MM.1S (cell line): ENCODE measurements around the gene C1QC.

ENCODE experiments used
- CTCF ChIP-seq: fragments of 300-600 bp; sonication (generic); IDR thresholded peaks from 2 replicates; pipeline ENCODE4 v1.5.1; 2016; ENCODE audit warnings: antibody characterized with exemption, low read length, mixed read lengths
- EZH2 ChIP-seq: fragments of 300-600 bp; sonication (generic); optimal IDR thresholded peaks from 2 replicates; pipeline ENCODE3; 2017; ENCODE audit warnings: low read depth, mild to moderate bottlenecking, antibody characterized with exemption, low read length, mixed read lengths
- EZH2phosphoT487 ChIP-seq: fragments of 300-600 bp; sonication (generic); IDR thresholded peaks from 2 replicates; pipeline ENCODE4 v1.6.1; 2018; ENCODE audit warnings: antibody characterized with exemption, low read length

GRCh38 chr1:22619798-22620197 lies 23.6 kb upstream of the C1QC start:
- no peak for TF ChIP-seq CTCF
- TF ChIP-seq EZH2 = no peak
- no peak for TF ChIP-seq EZH2phosphoT487
